Prostate gland (tissue), 2 donors: ENCODE data around the gene LMNA.

Experiments used
- POLR2A ChIP-seq: fragments of 450-650 bp; IDR thresholded peaks from one replicate; pipeline ENCODE4 v1.6.1; 2016; ENCODE audit warnings: antibody characterized with exemption, mild to moderate bottlenecking
- TF ChIP-seq, protein P1 (sequence below), 4 experiments: fragments of 200-600 bp in 2 of 4; fragments of 450-650 bp in 2 of 4; sonication (generic) in 2 of 4; IDR thresholded peaks; 1 replicate in 3 of 4; 2 replicates in 1 of 4; pipeline ENCODE4 v1.5.1; 2016 to 2019; ENCODE audit warnings: antibody characterized with exemption in 4 of 4, mild to moderate bottlenecking in 2 of 4, moderate library complexity in 2 of 4

DNA sequence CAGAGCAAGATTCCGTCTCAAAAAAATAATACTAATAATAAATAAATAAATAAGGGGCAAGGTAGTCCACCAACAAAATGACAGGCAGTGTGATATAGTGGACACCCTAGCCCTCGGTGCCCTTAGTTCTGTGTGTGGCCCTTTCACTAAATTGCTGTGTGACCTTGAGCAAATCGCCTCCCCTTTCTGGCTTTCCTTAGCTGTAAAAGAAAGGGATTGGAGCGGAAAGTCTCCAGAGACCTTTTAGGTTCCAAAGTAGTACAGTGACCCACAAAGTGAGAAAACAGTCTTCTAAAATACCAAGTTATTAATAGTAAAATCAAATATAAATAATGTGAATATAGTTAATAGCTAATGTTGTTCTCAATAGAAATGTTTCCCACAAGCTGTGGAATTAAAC is 7.6 kb downstream of the LMNA start:
- TF ChIP-seq, protein P1, sequence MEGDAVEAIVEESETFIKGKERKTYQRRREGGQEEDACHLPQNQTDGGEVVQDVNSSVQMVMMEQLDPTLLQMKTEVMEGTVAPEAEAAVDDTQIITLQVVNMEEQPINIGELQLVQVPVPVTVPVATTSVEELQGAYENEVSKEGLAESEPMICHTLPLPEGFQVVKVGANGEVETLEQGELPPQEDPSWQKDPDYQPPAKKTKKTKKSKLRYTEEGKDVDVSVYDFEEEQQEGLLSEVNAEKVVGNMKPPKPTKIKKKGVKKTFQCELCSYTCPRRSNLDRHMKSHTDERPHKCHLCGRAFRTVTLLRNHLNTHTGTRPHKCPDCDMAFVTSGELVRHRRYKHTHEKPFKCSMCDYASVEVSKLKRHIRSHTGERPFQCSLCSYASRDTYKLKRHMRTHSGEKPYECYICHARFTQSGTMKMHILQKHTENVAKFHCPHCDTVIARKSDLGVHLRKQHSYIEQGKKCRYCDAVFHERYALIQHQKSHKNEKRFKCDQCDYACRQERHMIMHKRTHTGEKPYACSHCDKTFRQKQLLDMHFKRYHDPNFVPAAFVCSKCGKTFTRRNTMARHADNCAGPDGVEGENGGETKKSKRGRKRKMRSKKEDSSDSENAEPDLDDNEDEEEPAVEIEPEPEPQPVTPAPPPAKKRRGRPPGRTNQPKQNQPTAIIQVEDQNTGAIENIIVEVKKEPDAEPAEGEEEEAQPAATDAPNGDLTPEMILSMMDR (IDR thresholded peaks at IDR 0.05), result no peak
- TF ChIP-seq POLR2A, result no peak
